Sigmoid colon (tissue), 7 donors: Measurements from ENCODE around the gene QRFPR. TPM values are rescaled to one million over a fixed set of nuclear protein-coding genes. Genes with fewer than 3 reads are reported as not detected.
A peak's percentile ranks its signal among the peaks of the same experiment; 100 is the strongest.
"Not testable (repeated sequence)": the region's sequence is repeated elsewhere in the genome, so short reads cannot be mapped to it uniquely, and the experiment has no call there.

Source experiments
- DNase-seq: peaks from one replicate; pipeline ENCODE4 v3.0.0-alpha.2; 2019
- H3K27ac ChIP-seq, 4 donors: fragments of 200-600 bp; sonication (generic); one replicate each; pipeline ENCODE4 v1.5.1; 2016 to 2019; ENCODE audit warnings: mild to moderate bottlenecking in 1 of 4
- H3K27me3 ChIP-seq, 3 donors: fragments of 200-600 bp; sonication (generic); one replicate each; pipeline ENCODE4 v1.5.1; 2019; ENCODE audit warnings: mild to moderate bottlenecking in 1 of 3
- H3K36me3 ChIP-seq, 4 donors: fragments of 200-600 bp; sonication (generic); one replicate each; pipeline ENCODE4 v1.5.1; 2016 to 2019
- H3K4me1 ChIP-seq, 4 donors: fragments of 200-600 bp; sonication (generic); one replicate each; pipeline ENCODE4 v1.5.1; 2017 to 2019
- H3K4me3 ChIP-seq, 4 donors: fragments of 200-600 bp; sonication (generic); one replicate each; pipeline ENCODE4 v1.5.1; 2017 to 2019; ENCODE audit warnings: mild to moderate bottlenecking in 2 of 4, moderate library complexity in 1 of 4
- H3K9me3 ChIP-seq, 4 donors: fragments of 200-600 bp in 3 of 4; sonication (generic) in 3 of 4; one replicate each; pipeline versions ENCODE4 v1.5.1 to v1.6.1; 2013 to 2019
- CTCF ChIP-seq, 4 experiments: fragments of 450-650 bp in 3 of 4; fragments of 200-600 bp in 1 of 4; IDR thresholded peaks; one replicate each; pipeline ENCODE4 v1.5.1; 2016 to 2019; ENCODE audit warnings: antibody characterized with exemption in 4 of 4, mild to moderate bottlenecking in 3 of 4, moderate library complexity in 2 of 4
- EP300 ChIP-seq, 4 donors: sonication (generic); formaldehyde crosslinking; IDR thresholded peaks; one replicate each; pipeline ENCODE4 v1.6.1; 2017; ENCODE audit warnings: antibody characterized with exemption in 4 of 4
- POLR2A ChIP-seq, 2 donors: fragments of 450-650 bp; IDR thresholded peaks; one replicate each; pipeline ENCODE4 v1.6.1; 2016; ENCODE audit warnings: antibody characterized with exemption in 2 of 2, mild to moderate bottlenecking in 2 of 2, moderate library complexity in 2 of 2
- POLR2AphosphoS5 ChIP-seq, 4 donors: sonication (generic); formaldehyde crosslinking; IDR thresholded peaks; one replicate each; pipeline ENCODE4 v1.6.1; 2017; ENCODE audit warnings: antibody characterized with exemption in 4 of 4
- WGBS, 2 donors: extraction: QIAGEN DNeasy Blood & Tissue Kit; methylation state at CpG; one replicate each; pipeline ENCODE4 v1.1.7; 2013; 5-methylcytosine and 5-hydroxymethylcytosine counted together
- intact Hi-C: fragments of 100-400 bp; cut with DNase I; formaldehyde crosslinking; loops from one replicate; pipeline ENCODE4 v1.15.1; 2023
- polyA plus RNA-seq, 3 donors: library from polyadenylated mRNA; stranded (reverse); fragments of 200-250 nt; gene quantifications; one replicate each; pipeline ENCODE4 v1.2.3, GENCODE V29; 2013
- total RNA-seq, 4 donors: library from RNA; depleted of rRNA; stranded (reverse); fragments of >200 nt; gene quantifications; one replicate each; pipeline ENCODE4 v1.1.0, GENCODE V29; 2016
- donor health status: healthy with polysubstance abuse.
- donor health status: Bipolar disorder and iron deficiency.
- donor health status: healthy.

Gene QRFPR
- total RNA-seq (under 1 TPM in 1 of 4 donors, not detected in 3; 0.71 TPM), polyA plus RNA-seq (under 1 TPM in 1 of 3 donors, not detected in 2; 0.04 TPM)

- Histone ChIP-seq H3K27ac (no peak within 1 kb of the TSS), H3K4me3 (peak within 1 kb of the TSS; percentile 12 to 47 (median 31)), H3K9me3 (no peaks in the 10 kb centered on the region), H3K27me3 (peaks cover 0 to 48% (median 17%) of the 10 kb centered on the region in 3 donors), H3K36me3 (no peaks in the 10 kb centered on the region), H3K4me1 (peaks cover 0 to 11% (median 10%) of the 10 kb centered on the region in 4 donors)
- intact Hi-C loops, result no loop called here
- TF ChIP-seq CTCF (IDR thresholded peaks at IDR 0.05) (no peak), POLR2A (IDR thresholded peaks at IDR 0.05) (no peak), EP300 (IDR thresholded peaks at IDR 0.05) (no peak), POLR2AphosphoS5 (IDR thresholded peaks at IDR 0.05) (no peak)
- no peak for DNase-seq
- 11 to 12% methylated on average over 35 of the region's 35 CpGs for WGBS, 2 donors
Observed at GRCh38 chr4:121380776-121381462, at the start of gene QRFPR. TSS of gene QRFPR (minus strand) at chr4:121381018. CDS start at chr4:121380647, 371 bp downstream.

- Histone ChIP-seq H3K9me3 (no peaks in the 10 kb centered on the region), H3K36me3 (no peaks in the 10 kb centered on the region), H3K4me1 (no peaks in the 10 kb centered on the region), H3K4me3 (no peak overlapping the region), H3K27ac (no peak overlapping the region), H3K27me3 (no peaks in the 10 kb centered on the region)
- WGBS, 2 donors, result 37 to 67% methylated on average over 2 of the region's 2 CpGs
- DNase-seq, result no peak
- intact Hi-C loops, result no loop called here
- TF ChIP-seq POLR2AphosphoS5 (IDR thresholded peaks at IDR 0.05), result no peak
- TF ChIP-seq EP300 (IDR thresholded peaks at IDR 0.05), result no peak
- TF ChIP-seq CTCF (IDR thresholded peaks at IDR 0.05), result no peak
- TF ChIP-seq POLR2A (IDR thresholded peaks at IDR 0.05), result no peak
Observed at GRCh38 chr4:121428721-121429120, 47.9 kb upstream of the QRFPR start.

GRCh38 chr4:121421594-121421993, 40.8 kb upstream of the QRFPR start:
- 50 to 56% methylated on average over 4 of the region's 4 CpGs for WGBS, 2 donors
- no peaks in the 10 kb centered on the region for H3K27me3 ChIP-seq
- no peaks in the 10 kb centered on the region for H3K9me3 ChIP-seq
- intact Hi-C loops, result loop anchor here (1.0 kb wide), 1 partner anchor 50 kb away; no protein-coding TSS in a partner anchor
- H3K4me1 ChIP-seq, result no peaks in the 10 kb centered on the region
- no peaks in the 10 kb centered on the region for H3K36me3 ChIP-seq
- H3K4me3 ChIP-seq, result no peak overlapping the region
- H3K27ac ChIP-seq, result no peak overlapping the region
- TF ChIP-seq POLR2AphosphoS5 (IDR thresholded peaks at IDR 0.05), result no peak
- no peak for TF ChIP-seq POLR2A (IDR thresholded peaks at IDR 0.05)
- TF ChIP-seq CTCF (IDR thresholded peaks at IDR 0.05), result peak; percentile 21 to 48 (median 40)
- DNase-seq, result no peak

- WGBS, 2 donors, result 15 to 56% methylated on average over 2 of the region's 2 CpGs
- Histone ChIP-seq H3K27ac (no peak overlapping the region), H3K36me3 (no peaks in the 10 kb centered on the region), H3K4me1 (no peaks in the 10 kb centered on the region), H3K9me3 (no peaks in the 10 kb centered on the region), H3K4me3 (no peak overlapping the region), H3K27me3 (no peaks in the 10 kb centered on the region)
- intact Hi-C loops, result no loop called here
- no peak for TF ChIP-seq EP300 (IDR thresholded peaks at IDR 0.05)
- no peak for TF ChIP-seq CTCF (IDR thresholded peaks at IDR 0.05)
- TF ChIP-seq POLR2AphosphoS5 (IDR thresholded peaks at IDR 0.05), result no peak
- no peak for TF ChIP-seq POLR2A (IDR thresholded peaks at IDR 0.05)
- no peak for DNase-seq
Observed at GRCh38 chr4:121411151-121411744, 30.4 kb upstream of the QRFPR start.

- DNase-seq, H3K9me3 ChIP-seq, H3K27ac ChIP-seq, H3K27me3 ChIP-seq, H3K4me1 ChIP-seq, H3K36me3 ChIP-seq, H3K4me3 ChIP-seq, intact Hi-C loops: not testable (repeated sequence)
- WGBS, 2 donors, result 20 to 55% methylated on average over 2 of the region's 2 CpGs
Observed at GRCh38 chr4:121408567-121408966, 27.7 kb upstream of the QRFPR start.
